K562 (cell line): ENCODE measurements around the gene E2F3. TPM values are rescaled to one million over a fixed set of nuclear protein-coding genes. Genes with fewer than 3 reads are reported as not detected.

Experiments used
- BCLAF1 ChIP-seq, 2 experiments: fragments of 450-650 bp in 1 of 2; IDR thresholded peaks; 2 replicates each; pipeline ENCODE4 v1.6.1; 2011 to 2017; ENCODE audit warnings: low read depth in 2 of 2, antibody characterized with exemption in 1 of 2, borderline replicate concordance in 1 of 2, low read length in 1 of 2, mild to moderate bottlenecking in 1 of 2, mixed read lengths in 1 of 2; ENCODE audit not compliant: control insufficient read depth in 1 of 2
- CCAR2 ChIP-seq: fragments of 200-400 bp; formaldehyde crosslinking; IDR thresholded peaks from 2 replicates; pipeline ENCODE4 v1.6.1; 2017; ENCODE audit warnings: mild to moderate bottlenecking, low read depth, low read length
- CXXC5 ChIP-seq: fragments of 250-450 bp; sonication (Bioruptor Pico); IDR thresholded peaks from 2 replicates; pipeline ENCODE4 v1.8.0; 2022; ENCODE audit warnings: inconsistent platforms, mild to moderate bottlenecking, moderate library complexity
- HMBOX1 ChIP-seq: sonication (generic); IDR thresholded peaks from 2 replicates; pipeline ENCODE4 v1.6.1; 2016
- MAZ ChIP-seq, 2 experiments: fragments of 450-650 bp in 1 of 2; sonication (generic) in 1 of 2; formaldehyde crosslinking; IDR thresholded peaks in 1 of 2; conservative IDR thresholded peaks in 1 of 2; 2 replicates each; pipeline versions ENCODE4 v1.4.0 to v1.5.0; 2020; ENCODE audit warnings: mild to moderate bottlenecking in 1 of 2, missing genetic modification reagents in 1 of 2
- OTX1 ChIP-seq: fragments of 450-650 bp; formaldehyde crosslinking; IDR thresholded peaks from 2 replicates; pipeline ENCODE4 v1.4.0; 2022; ENCODE audit warnings: mild to moderate bottlenecking
- ZHX1 ChIP-seq: fragments of 150-350 bp; conservative IDR thresholded peaks from 2 replicates; pipeline ENCODE4 v1.6.1; 2014; ENCODE audit warnings: low read length
- ZNF311 ChIP-seq: fragments of 250-450 bp; sonication (Bioruptor Pico); IDR thresholded peaks from 2 replicates; pipeline ENCODE4 v1.4.0; 2020; ENCODE audit warnings: mild to moderate bottlenecking, moderate library complexity
- polyA plus RNA-seq, 8 experiments: library from polyadenylated mRNA; depleted of rRNA in 4 of 8; stranded (reverse) in 5 of 8; unstranded in 3 of 8; fragments of >200 nt; fragmentation: Nextera tagmentation in 2 of 8; fragmentation: Illumina TruSeq in 1 of 8; extraction: Ambion mirVana in 2 of 8; extraction: Trizol in 1 of 8; gene quantifications; 2 replicates each; pipeline versions ENCODE4 v1.2.1 to v1.2.3, GENCODE V29; 2011 to 2014; ENCODE audit warnings: inconsistent platforms in 1 of 8, missing spikeins in 1 of 8
- total RNA-seq, 7 experiments: library from RNA; depleted of rRNA in 6 of 7; stranded (reverse); fragments of >200 nt in 6 of 7; fragmentation: Illumina TruSeq in 2 of 7; extraction: Trizol in 2 of 7; gene quantifications; 2 replicates each; pipeline versions ENCODE4 v1.2.1 to v1.2.3, GENCODE V29; 2011 to 2021; ENCODE audit warnings: low replicate concordance in 1 of 7

E2F3 gene
- total and polyA plus RNA-seq, 9 of the 15 experiments (the other 6 are each of a cell fraction or from before 2014, with no cell fraction given): 11.1 to 44.7 (median 27.2) TPM

GRCh38 chr6:20415304-20415703 lies 13.6 kb downstream of the E2F3 start (continued):
- TF ChIP-seq BCLAF1 (IDR thresholded peaks at IDR 0.05; ENCODE audit: borderline replicate concordance in 1 of 2, control insufficient read depth in 1 of 2, low read depth in 2 of 2, low read length in 1 of 2) (no peak), OTX1 (CRISPR knock-in tag) (no peak), HMBOX1 (0 out of 2 replicates have a peak, but pooled peaks have one; percentile 55), ZHX1 (no peak), CCAR2 (no peak), CXXC5 (peak; percentile 9; the same call in 1 of the 2 replicates), MAZ (CRISPR knock-in tag; conservative IDR thresholded peaks at IDR 0.05 in 1 of 2, IDR thresholded peaks at IDR 0.05 in 1 of 2) (no peak), ZNF311 (CRISPR knock-in tag) (no peak)
